ENCODE measurements around the gene PIK3C2G. TPM values are rescaled to one million over a fixed set of nuclear protein-coding genes. Genes with fewer than 3 reads are reported as not detected.

Gene PIK3C2G
- total and polyA plus RNA-seq, 2 of the 13 experiments (the other 11 are each of a cell fraction or from before 2014, with no cell fraction given), result not detected

DNA sequence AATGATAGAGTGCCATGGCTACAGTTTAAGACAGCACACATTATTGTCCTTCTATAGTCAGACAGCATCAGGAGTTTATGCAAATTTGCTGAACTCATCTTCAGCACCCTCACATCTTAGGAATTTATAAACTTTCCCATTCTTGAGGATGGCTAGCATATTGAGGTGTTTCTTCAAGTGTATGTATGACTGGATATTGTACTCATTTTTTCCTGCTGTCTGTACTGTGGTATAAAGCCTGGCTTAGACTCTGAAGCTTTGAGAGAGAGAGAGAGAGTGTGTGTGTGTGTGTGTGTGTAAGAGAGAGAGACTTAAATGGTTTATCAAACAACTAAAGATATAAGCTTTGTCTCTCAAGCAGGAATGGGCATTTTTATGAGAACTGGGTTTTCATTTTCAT is 161.6 kb downstream of the PIK3C2G start:
- Histone ChIP-seq H3K4me3 (replicated peaks in 1 of 3; ENCODE audit: insufficient read depth in 1 of 3, low read depth in 2 of 3, low read length in 3 of 3) (no peak overlapping the region), H2AFZ (ENCODE audit: low read length) (no peak overlapping the region), H3K4me2 (ENCODE audit: low read depth, low read length) (no peak overlapping the region), H3K27ac (ENCODE audit: extremely low read length, insufficient read depth, low read length) (no peak overlapping the region), H3K27me3 (ENCODE audit: control insufficient read depth in 1 of 2, insufficient read depth in 2 of 2, low read length in 2 of 2) (no peaks in the 10 kb centered on the region), H3K79me2 (ENCODE audit: insufficient read depth, low read length) (no peaks in the 10 kb centered on the region), H3K4me1 (ENCODE audit: insufficient read depth, low read length) (no peaks in the 10 kb centered on the region), H3K9me3 (ENCODE audit: low read length) (no peaks in the 10 kb centered on the region), H4K20me1 (ENCODE audit: insufficient read depth, low read length) (no peaks in the 10 kb centered on the region), H3K9ac (ENCODE audit: insufficient read depth, low read depth, low read length) (no peak overlapping the region), H3K36me3 (replicated peaks in 1 of 2; ENCODE audit: control insufficient read depth in 1 of 2, insufficient read depth in 2 of 2, low read length in 2 of 2) (no peaks in the 10 kb centered on the region)
- no peak for DNase-seq (ENCODE audit: low spot score)
- ChIA-PET POLR2A (no interaction called here), CTCF (ENCODE audit: low intra/inter-chr PET ratio, low total read pairs) (no interaction called here)
- intact Hi-C loops (cut with micrococcal nuclease; ENCODE audit: unreplicated experiment), result no loop called here
- in situ Hi-C loops (cut with HindIII; ENCODE audit: extremely low pct_ligation_motif_present, low pct_unique_long_range_greater_than_20kb), result no loop called here
- no TSS peak for BruUV-seq (replicated peaks)
- FAIRE-seq, result no peak
- no peak for ATAC-seq
- TF ChIP-seq CEBPB (IDR thresholded peaks at IDR 0.05; ENCODE audit: borderline replicate concordance, low read depth, low read length), result no peak
- TF ChIP-seq PHF20 (CRISPR knock-in tag; IDR thresholded peaks at IDR 0.05), result no peak
- TF ChIP-seq, protein P1, sequence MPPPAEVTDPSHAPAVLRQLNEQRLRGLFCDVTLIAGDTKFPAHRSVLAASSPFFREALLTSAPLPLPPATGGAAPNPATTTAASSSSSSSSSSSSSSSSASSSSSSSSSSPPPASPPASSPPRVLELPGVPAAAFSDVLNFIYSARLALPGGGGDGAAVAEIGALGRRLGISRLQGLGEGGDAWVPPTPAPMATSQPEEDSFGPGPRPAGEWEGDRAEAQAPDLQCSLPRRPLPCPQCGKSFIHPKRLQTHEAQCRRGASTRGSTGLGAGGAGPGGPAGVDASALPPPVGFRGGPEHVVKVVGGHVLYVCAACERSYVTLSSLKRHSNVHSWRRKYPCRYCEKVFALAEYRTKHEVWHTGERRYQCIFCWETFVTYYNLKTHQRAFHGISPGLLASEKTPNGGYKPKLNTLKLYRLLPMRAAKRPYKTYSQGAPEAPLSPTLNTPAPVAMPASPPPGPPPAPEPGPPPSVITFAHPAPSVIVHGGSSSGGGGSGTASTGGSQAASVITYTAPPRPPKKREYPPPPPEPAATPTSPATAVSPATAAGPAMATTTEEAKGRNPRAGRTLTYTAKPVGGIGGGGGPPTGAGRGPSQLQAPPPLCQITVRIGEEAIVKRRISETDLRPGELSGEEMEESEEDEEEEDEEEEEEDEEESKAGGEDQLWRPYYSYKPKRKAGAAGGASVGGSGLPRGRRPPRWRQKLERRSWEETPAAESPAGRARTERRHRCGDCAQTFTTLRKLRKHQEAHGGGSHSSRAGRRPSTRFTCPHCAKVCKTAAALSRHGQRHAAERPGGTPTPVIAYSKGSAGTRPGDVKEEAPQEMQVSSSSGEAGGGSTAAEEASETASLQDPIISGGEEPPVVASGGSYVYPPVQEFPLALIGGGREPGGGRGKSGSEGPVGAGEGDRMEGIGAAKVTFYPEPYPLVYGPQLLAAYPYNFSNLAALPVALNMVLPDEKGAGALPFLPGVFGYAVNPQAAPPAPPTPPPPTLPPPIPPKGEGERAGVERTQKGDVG (CRISPR knock-in tag; IDR thresholded peaks at IDR 0.05; ENCODE audit: borderline replicate concordance), result no peak
- no peak for TF ChIP-seq ZNF572 (CRISPR knock-in tag; IDR thresholded peaks at IDR 0.05)
- TF ChIP-seq, protein P2, sequence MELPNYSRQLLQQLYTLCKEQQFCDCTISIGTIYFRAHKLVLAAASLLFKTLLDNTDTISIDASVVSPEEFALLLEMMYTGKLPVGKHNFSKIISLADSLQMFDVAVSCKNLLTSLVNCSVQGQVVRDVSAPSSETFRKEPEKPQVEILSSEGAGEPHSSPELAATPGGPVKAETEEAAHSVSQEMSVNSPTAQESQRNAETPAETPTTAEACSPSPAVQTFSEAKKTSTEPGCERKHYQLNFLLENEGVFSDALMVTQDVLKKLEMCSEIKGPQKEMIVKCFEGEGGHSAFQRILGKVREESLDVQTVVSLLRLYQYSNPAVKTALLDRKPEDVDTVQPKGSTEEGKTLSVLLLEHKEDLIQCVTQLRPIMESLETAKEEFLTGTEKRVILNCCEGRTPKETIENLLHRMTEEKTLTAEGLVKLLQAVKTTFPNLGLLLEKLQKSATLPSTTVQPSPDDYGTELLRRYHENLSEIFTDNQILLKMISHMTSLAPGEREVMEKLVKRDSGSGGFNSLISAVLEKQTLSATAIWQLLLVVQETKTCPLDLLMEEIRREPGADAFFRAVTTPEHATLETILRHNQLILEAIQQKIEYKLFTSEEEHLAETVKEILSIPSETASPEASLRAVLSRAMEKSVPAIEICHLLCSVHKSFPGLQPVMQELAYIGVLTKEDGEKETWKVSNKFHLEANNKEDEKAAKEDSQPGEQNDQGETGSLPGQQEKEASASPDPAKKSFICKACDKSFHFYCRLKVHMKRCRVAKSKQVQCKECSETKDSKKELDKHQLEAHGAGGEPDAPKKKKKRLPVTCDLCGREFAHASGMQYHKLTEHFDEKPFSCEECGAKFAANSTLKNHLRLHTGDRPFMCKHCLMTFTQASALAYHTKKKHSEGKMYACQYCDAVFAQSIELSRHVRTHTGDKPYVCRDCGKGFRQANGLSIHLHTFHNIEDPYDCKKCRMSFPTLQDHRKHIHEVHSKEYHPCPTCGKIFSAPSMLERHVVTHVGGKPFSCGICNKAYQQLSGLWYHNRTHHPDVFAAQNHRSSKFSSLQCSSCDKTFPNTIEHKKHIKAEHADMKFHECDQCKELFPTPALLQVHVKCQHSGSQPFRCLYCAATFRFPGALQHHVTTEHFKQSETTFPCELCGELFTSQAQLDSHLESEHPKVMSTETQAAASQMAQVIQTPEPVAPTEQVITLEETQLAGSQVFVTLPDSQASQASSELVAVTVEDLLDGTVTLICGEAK (IDR thresholded peaks at IDR 0.05), result no peak
- TF ChIP-seq, protein P2 (CRISPR knock-in tag; IDR thresholded peaks at IDR 0.05), result no peak
- TF ChIP-seq, protein P3, sequence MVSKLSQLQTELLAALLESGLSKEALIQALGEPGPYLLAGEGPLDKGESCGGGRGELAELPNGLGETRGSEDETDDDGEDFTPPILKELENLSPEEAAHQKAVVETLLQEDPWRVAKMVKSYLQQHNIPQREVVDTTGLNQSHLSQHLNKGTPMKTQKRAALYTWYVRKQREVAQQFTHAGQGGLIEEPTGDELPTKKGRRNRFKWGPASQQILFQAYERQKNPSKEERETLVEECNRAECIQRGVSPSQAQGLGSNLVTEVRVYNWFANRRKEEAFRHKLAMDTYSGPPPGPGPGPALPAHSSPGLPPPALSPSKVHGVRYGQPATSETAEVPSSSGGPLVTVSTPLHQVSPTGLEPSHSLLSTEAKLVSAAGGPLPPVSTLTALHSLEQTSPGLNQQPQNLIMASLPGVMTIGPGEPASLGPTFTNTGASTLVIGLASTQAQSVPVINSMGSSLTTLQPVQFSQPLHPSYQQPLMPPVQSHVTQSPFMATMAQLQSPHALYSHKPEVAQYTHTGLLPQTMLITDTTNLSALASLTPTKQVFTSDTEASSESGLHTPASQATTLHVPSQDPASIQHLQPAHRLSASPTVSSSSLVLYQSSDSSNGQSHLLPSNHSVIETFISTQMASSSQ (IDR thresholded peaks at IDR 0.05; ENCODE audit: low read depth), result no peak
- TF ChIP-seq, protein P3 (CRISPR knock-in tag; IDR thresholded peaks at IDR 0.05; ENCODE audit: borderline replicate concordance), result no peak
- no peak for TF ChIP-seq ZFP82 (CRISPR knock-in tag; IDR thresholded peaks at IDR 0.05; ENCODE audit: borderline replicate concordance)
